CD1c-positive myeloid dendritic cell (primary cell): Measurements from ENCODE around the gene PPM1F.
A peak's percentile ranks its signal among the peaks of the same experiment; 100 is the strongest.

Experiments used
- DNase-seq: peaks from one replicate; pipeline ENCODE4 v3.0.0-alpha.2; 2016; ENCODE audit errors: extremely low spot score

The PPM1F gene

GRCh38 chr22:21952586-21953571 is at the start of gene PPM1F:
PPM1F (minus strand) TSS chr22:21952848; CDS start chr22:21946048, 6,800 bp downstream.
- peak; percentile 95 for DNase-seq

- DNase-seq, result no peak
Observed at GRCh38 chr22:22001664-22002525, 49.2 kb upstream of the PPM1F start.

- DNase-seq, result no peak
Observed at GRCh38 chr22:21998595-21999247, 46.1 kb upstream of the PPM1F start.

- no peak for DNase-seq
Observed at GRCh38 chr22:21996175-21996720, 43.6 kb upstream of the PPM1F start.

- DNase-seq, result no peak
Observed at GRCh38 chr22:21995660-21996059, 43.0 kb upstream of the PPM1F start.

- no peak for DNase-seq
Observed at GRCh38 chr22:21994881-21995444, 42.3 kb upstream of the PPM1F start.

GRCh38 chr22:21992593-21993237 is 40.1 kb upstream of the PPM1F start:
- DNase-seq, result no peak

GRCh38 chr22:21991774-21992173 is 39.1 kb upstream of the PPM1F start:
- no peak for DNase-seq

GRCh38 chr22:21991304-21991596 is 38.6 kb upstream of the PPM1F start:
- DNase-seq, result no peak

- DNase-seq, result no peak
Observed at GRCh38 chr22:21990445-21991303, 38.0 kb upstream of the PPM1F start.

- DNase-seq, result no peak
Observed at GRCh38 chr22:21989049-21989448, 36.4 kb upstream of the PPM1F start.

GRCh38 chr22:21985214-21985613 is 32.6 kb upstream of the PPM1F start:
- no peak for DNase-seq

- DNase-seq, result peak; percentile 28
Observed at GRCh38 chr22:21984793-21985192, 32.1 kb upstream of the PPM1F start.

GRCh38 chr22:21982338-21982965 is 29.8 kb upstream of the PPM1F start, which contains the start of gene TOP3B:
TOP3B (minus strand) TSS chr22:21982787; CDS start chr22:21975709, 7,078 bp downstream.
- peak; percentile 88 for DNase-seq

- DNase-seq, result no peak
Observed at GRCh38 chr22:21981874-21982273, 29.2 kb upstream of the PPM1F start.

- no peak for DNase-seq
Observed at GRCh38 chr22:21980547-21980946, 27.9 kb upstream of the PPM1F start.

GRCh38 chr22:21978564-21979386 is 26.1 kb upstream of the PPM1F start:
- DNase-seq, result no peak

GRCh38 chr22:21977814-21978213 is 25.2 kb upstream of the PPM1F start:
- DNase-seq, result no peak
